Naive thymus-derived CD4-positive, alpha-beta T cell (primary cell): ENCODE data around the gene WFIKKN2. TPM values are rescaled to one million over a fixed set of nuclear protein-coding genes. Genes with fewer than 3 reads are reported as not detected.
A peak's percentile ranks its signal among the peaks of the same experiment; 100 is the strongest.

Experiments used
- ATAC-seq: fragments of 150-1000 bp; cut with Tn5 transposase; 2 replicates; pipeline ENCODE4 v1.10.0; 2021; ENCODE audit warnings: mild to moderate bottlenecking, moderate library complexity
- CTCF ChIA-PET: fragments of 350-600 bp; sonication (Branson Sonifier 250); formaldehyde crosslinking; loops from one replicate; lab custom pipeline; 2021; ENCODE audit warnings: antibody characterized with exemption; lab: Charles Lee
- POLR2A ChIA-PET: fragments of 350-600 bp; sonication (Branson Sonifier 250); formaldehyde crosslinking; loops from one replicate; lab custom pipeline; 2021; ENCODE audit warnings: antibody characterized with exemption, inconsistent platforms; lab: Charles Lee
- DNase-seq, 9 donors: peaks; one replicate each; pipeline versions ENCODE4 v3.0.0 to v3.0.0-alpha.2; 2020 to 2022; ENCODE audit warnings: mixed read lengths in 1 of 9
- H3K27ac ChIP-seq: one replicate; pipeline ENCODE4 v1.7.0; 2013; ENCODE audit warnings: mild to moderate bottlenecking, low read depth, low read length, moderate library complexity
- H3K27me3 ChIP-seq, 2 donors: one replicate each; pipeline ENCODE4 v1.7.0; 2013; ENCODE audit warnings: low read length in 2 of 2, mild to moderate bottlenecking in 2 of 2, moderate library complexity in 2 of 2; ENCODE audit not compliant: control insufficient read depth in 2 of 2, insufficient read depth in 2 of 2
- H3K36me3 ChIP-seq, 3 experiments: 1 replicate in 2 of 3; 2 replicates in 1 of 3; pipeline ENCODE4 v1.7.0; 2013; ENCODE audit warnings: low read length in 3 of 3, mild to moderate bottlenecking in 3 of 3, moderate library complexity in 1 of 3; ENCODE audit not compliant: insufficient read depth in 3 of 3, control insufficient read depth in 2 of 3
- H3K4me1 ChIP-seq, 2 donors: one replicate each; pipeline ENCODE4 v1.7.0; 2013; ENCODE audit warnings: low read length in 2 of 2, mild to moderate bottlenecking in 2 of 2, moderate library complexity in 1 of 2; ENCODE audit not compliant: control insufficient read depth in 2 of 2, insufficient read depth in 2 of 2
- H3K4me3 ChIP-seq: 2 replicates; pipeline ENCODE4 v1.7.0; 2013; ENCODE audit warnings: mild to moderate bottlenecking, low read length
- H3K9me3 ChIP-seq, 3 experiments: 1 replicate in 2 of 3; 2 replicates in 1 of 3; pipeline ENCODE4 v1.7.0; 2013; ENCODE audit warnings: low read length in 3 of 3; ENCODE audit not compliant: control insufficient read depth in 2 of 3
- H3K27ac Mint-ChIP-seq, 9 donors: one replicate each; pipeline ENCODE4 v1.8.0; 2020 to 2022; ENCODE audit warnings: mixed read lengths in 9 of 9, mild to moderate bottlenecking in 8 of 9, moderate library complexity in 5 of 9, inconsistent platforms in 2 of 9
- H3K27me3 Mint-ChIP-seq, 5 donors: one replicate each; pipeline ENCODE4 v1.8.0; 2021 to 2022; ENCODE audit warnings: mixed read lengths in 5 of 5, mild to moderate bottlenecking in 1 of 5
- H3K36me3 Mint-ChIP-seq, 5 donors: one replicate each; pipeline ENCODE4 v1.8.0; 2020 to 2022; ENCODE audit warnings: mixed read lengths in 5 of 5, mild to moderate bottlenecking in 3 of 5, inconsistent platforms in 1 of 5
- H3K4me1 Mint-ChIP-seq, 7 donors: one replicate each; pipeline ENCODE4 v1.8.0; 2020 to 2022; ENCODE audit warnings: mixed read lengths in 7 of 7, mild to moderate bottlenecking in 3 of 7, inconsistent platforms in 1 of 7
- H3K4me3 Mint-ChIP-seq, 10 donors: one replicate each; pipeline ENCODE4 v1.8.0; 2020 to 2022; ENCODE audit warnings: mild to moderate bottlenecking in 10 of 10, mixed read lengths in 10 of 10, moderate library complexity in 6 of 10, inconsistent platforms in 2 of 10
- H3K9me3 Mint-ChIP-seq, 11 donors: one replicate each; pipeline ENCODE4 v1.8.0; 2020 to 2022; ENCODE audit warnings: mixed read lengths in 11 of 11, mild to moderate bottlenecking in 4 of 11, inconsistent platforms in 1 of 11, moderate library complexity in 1 of 11
- intact Hi-C, 2 donors: fragments of 100-400 bp; cut with micrococcal nuclease; formaldehyde crosslinking; loops; one replicate each; pipeline ENCODE4 v1.15.1; 2023
- polyA plus RNA-seq, 2 donors: library from polyadenylated mRNA; unstranded; fragments of 300-500 nt; fragmentation: Illumina TruSeq; gene quantifications; one replicate each; pipeline ENCODE4 v1.2.3, GENCODE V29; 2021
- total RNA-seq, 6 experiments: library from RNA in 5 of 6; stranded (reverse) in 5 of 6; gene quantifications; 1 replicate in 5 of 6; 2 replicates in 1 of 6; pipeline ENCODE4 v1.2.3 and lab custom pipeline; 2021 to 2026

Gene WFIKKN2, protein sequence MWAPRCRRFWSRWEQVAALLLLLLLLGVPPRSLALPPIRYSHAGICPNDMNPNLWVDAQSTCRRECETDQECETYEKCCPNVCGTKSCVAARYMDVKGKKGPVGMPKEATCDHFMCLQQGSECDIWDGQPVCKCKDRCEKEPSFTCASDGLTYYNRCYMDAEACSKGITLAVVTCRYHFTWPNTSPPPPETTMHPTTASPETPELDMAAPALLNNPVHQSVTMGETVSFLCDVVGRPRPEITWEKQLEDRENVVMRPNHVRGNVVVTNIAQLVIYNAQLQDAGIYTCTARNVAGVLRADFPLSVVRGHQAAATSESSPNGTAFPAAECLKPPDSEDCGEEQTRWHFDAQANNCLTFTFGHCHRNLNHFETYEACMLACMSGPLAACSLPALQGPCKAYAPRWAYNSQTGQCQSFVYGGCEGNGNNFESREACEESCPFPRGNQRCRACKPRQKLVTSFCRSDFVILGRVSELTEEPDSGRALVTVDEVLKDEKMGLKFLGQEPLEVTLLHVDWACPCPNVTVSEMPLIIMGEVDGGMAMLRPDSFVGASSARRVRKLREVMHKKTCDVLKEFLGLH
- total RNA-seq (not detected), polyA plus RNA-seq (not detected), total RNA-seq (lab: John Stamatoyannopoulos, UW) (not detected)

DNA sequence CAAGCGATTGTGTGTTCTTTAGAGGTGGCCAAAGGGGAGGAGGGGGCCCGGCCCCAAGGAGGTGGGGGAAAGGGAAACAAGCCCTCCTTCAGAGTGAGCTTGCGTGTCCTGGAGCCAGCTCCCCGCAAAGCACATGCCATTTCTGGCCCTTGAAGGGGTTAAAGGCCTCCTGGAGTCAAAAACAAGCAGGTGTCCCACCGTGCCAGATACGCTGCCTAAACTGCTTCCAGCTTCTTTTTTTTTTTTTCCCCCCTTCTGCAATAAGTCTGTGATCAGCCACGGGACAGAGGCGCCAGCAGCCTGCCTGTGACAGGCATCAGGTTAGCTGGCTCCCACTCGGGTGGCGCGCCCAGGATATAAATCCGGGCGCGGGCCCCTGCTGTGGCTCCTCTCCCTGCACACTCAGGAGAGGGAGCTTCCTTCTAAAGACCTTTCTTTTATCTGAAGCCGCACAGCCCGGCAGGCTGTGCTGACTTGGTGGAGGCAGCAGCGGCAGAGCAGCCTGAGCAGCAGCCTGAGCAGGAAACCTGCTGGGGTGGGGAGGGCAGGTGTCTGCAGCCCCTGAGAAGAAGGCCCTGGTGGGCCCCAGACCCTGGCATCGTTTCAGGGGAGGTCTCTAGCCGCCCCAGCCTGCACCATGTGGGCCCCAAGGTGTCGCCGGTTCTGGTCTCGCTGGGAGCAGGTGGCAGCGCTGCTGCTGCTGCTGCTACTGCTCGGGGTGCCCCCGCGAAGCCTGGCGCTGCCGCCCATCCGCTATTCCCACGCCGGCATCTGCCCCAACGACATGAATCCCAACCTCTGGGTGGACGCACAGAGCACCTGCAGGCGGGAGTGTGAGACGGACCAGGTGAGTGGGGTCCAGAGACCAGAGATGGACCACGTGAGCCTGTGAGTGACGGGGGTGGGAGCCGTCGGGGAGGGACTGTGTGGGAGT is at the start of gene WFIKKN2:
Gene WFIKKN2, plus strand, starts transcription at position 286 of the 934 bp plus-strand sequence. Its CDS starts 352 bp downstream, at position 638.
- POLR2A ChIA-PET = no interaction called here
- H3K9me3 Mint-ChIP-seq = no peaks in the 10 kb centered on the region

DNA sequence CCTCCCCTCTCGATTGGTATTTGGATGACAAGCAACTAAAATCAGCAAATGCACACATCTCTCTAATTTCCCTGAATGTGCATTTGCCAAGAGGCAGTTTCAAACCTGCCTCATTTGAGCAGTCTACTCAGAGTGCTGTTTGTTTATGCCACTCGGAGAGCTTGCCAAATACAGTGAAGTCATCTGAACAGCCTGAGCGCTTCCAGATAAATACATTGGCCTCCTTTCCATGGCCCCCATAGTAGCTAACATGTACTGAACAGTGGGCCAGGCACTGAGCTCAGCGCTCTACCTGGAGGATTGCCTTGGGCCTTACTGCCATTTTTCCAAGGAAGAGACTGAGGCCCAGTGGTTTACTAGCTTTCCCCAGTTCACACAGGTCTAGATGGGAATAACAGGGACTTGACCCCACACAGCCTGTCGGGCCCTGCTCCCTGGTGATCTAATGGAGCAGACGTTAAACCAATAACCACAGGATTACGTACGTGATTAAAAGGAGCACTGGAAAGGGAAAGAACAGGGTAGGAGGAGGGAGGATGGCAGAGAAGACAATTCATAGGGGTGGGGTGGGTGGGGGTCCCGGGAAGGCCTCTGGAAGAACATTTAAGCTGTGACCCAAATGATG is 49.3 kb upstream of the WFIKKN2 start:
- Mint-ChIP-seq H3K27ac (no peak overlapping the region), H3K4me1 (peaks cover 8 to 17% (median 11%) of the 10 kb centered on the region in 7 donors), H3K36me3 (peaks cover 0 to 3% (median 0%) of the 10 kb centered on the region in 5 donors), H3K27me3 (peaks cover 0 to 32% (median 0%) of the 10 kb centered on the region in 5 donors), H3K4me3 (no peak overlapping the region), H3K9me3 (no peaks in the 10 kb centered on the region)
- ChIA-PET POLR2A (interaction anchor here (0.5 kb wide), 1 partner anchor 155 kb away, joined by 3 read pairs; no protein-coding TSS in a partner anchor), CTCF (interaction anchor here (0.7 to 5.1 kb wide), 2 partner anchors 65 to 163 kb away, joined by 3 to 18 read pairs; no protein-coding TSS in a partner anchor)
- Histone ChIP-seq H3K9me3 (no peaks in the 10 kb centered on the region), H3K36me3 (no peaks in the 10 kb centered on the region), H3K27ac (no peak overlapping the region), H3K27me3 (no peaks in the 10 kb centered on the region), H3K4me1 (no peaks in the 10 kb centered on the region), H3K4me3 (no peak overlapping the region)
- no peak for DNase-seq
- intact Hi-C loops = no loop called here
- no peak for ATAC-seq

More for the DNA sequence above, at the start of gene WFIKKN2:
- Mint-ChIP-seq H3K4me3 (no peak within 1 kb of the TSS), H3K27me3 (peaks cover 0 to 19% (median 10%) of the 10 kb centered on the region in 5 donors), H3K27ac (peak within 1 kb of the TSS in 1 of 9 donors; percentile 16), H3K36me3 (no peaks in the 10 kb centered on the region), H3K4me1 (peaks cover 0 to 4% (median 3%) of the 10 kb centered on the region in 7 donors)
- intact Hi-C loops = no loop called here
- CTCF ChIA-PET = no interaction called here
- H3K36me3 ChIP-seq = no peaks in the 10 kb centered on the region
- no peaks in the 10 kb centered on the region for H3K9me3 ChIP-seq
- no peaks in the 10 kb centered on the region for H3K4me1 ChIP-seq
- DNase-seq = no peak
- no peak within 1 kb of the TSS for H3K27ac ChIP-seq
- no peaks in the 10 kb centered on the region for H3K27me3 ChIP-seq
- no peak for ATAC-seq
- H3K4me3 ChIP-seq = no peak within 1 kb of the TSS

DNA sequence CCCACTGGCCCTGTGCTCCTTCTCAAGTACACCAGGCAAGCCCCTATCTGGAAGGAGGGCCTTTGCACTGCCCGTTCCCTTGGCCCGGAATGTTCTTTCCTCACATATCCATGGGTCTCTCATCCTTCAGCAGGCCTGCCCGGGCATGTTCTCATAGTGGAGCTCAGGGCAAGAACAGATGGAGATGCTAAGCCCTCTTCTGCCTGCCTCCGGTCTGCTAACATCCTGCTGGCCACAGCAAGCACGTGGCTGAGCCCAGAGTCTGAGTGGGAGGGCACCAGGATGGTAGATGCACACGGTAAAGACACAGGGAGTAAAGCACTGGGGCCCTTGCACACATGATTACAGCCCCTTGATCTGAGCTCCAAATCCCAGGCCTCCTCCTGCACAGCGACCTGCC is 48.3 kb upstream of the WFIKKN2 start:
- Mint-ChIP-seq H3K4me3 (no peak overlapping the region), H3K27ac (no peak overlapping the region), H3K27me3 (peaks cover 0 to 31% (median 0%) of the 10 kb centered on the region in 5 donors), H3K4me1 (peaks cover 5 to 13% (median 10%) of the 10 kb centered on the region in 7 donors), H3K36me3 (peaks cover 0 to 3% (median 0%) of the 10 kb centered on the region in 5 donors), H3K9me3 (no peaks in the 10 kb centered on the region)
- DNase-seq (no peak), ATAC-seq (no peak)
- ChIA-PET CTCF (no interaction called here), POLR2A (interaction anchor here (0.5 kb wide), 1 partner anchor 156 kb away, joined by 3 read pairs; no protein-coding TSS in a partner anchor)
- no peaks in the 10 kb centered on the region for H3K36me3 ChIP-seq
- no peaks in the 10 kb centered on the region for H3K9me3 ChIP-seq
- H3K27ac ChIP-seq = no peak overlapping the region
- H3K4me1 ChIP-seq = no peaks in the 10 kb centered on the region
- no peaks in the 10 kb centered on the region for H3K27me3 ChIP-seq
- no peak overlapping the region for H3K4me3 ChIP-seq
- intact Hi-C loops = no loop called here

DNA sequence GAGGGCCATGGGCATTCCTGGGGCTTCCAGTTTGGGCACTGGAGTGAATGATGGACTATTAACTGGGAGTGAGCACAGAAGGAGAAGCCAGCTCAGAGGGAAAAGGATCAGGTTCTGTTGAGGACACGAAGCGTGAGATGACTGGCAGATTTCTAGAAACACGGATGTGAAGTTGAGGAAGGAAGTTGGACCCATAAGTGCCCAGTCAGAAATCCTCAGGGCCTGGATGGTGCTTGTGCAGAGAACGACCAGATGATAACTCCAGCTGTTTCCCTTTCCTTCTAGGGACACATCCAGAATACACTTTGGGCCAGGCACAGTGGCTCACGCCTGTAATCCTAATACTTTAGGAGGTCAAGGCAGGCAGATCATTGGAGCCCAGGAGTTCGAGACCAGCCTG is 44.8 kb upstream of the WFIKKN2 start:
- Mint-ChIP-seq H3K4me1 (peaks cover 0 to 8% (median 0%) of the 10 kb centered on the region in 7 donors), H3K9me3 (peaks cover 0 to 1% (median 0%) of the 10 kb centered on the region in 11 donors), H3K4me3 (no peak overlapping the region), H3K36me3 (no peaks in the 10 kb centered on the region), H3K27ac (peak overlapping the region in 1 of 9 donors; percentile 15), H3K27me3 (peaks cover 0 to 20% (median 0%) of the 10 kb centered on the region in 5 donors)
- H3K4me1 ChIP-seq = no peaks in the 10 kb centered on the region
- no peaks in the 10 kb centered on the region for H3K27me3 ChIP-seq
- no peaks in the 10 kb centered on the region for H3K9me3 ChIP-seq
- intact Hi-C loops = no loop called here
- ATAC-seq (no peak), DNase-seq (no peak)
- H3K4me3 ChIP-seq = no peak overlapping the region
- H3K27ac ChIP-seq = no peak overlapping the region
- ChIA-PET CTCF (no interaction called here), POLR2A (no interaction called here)
- H3K36me3 ChIP-seq = no peaks in the 10 kb centered on the region

DNA sequence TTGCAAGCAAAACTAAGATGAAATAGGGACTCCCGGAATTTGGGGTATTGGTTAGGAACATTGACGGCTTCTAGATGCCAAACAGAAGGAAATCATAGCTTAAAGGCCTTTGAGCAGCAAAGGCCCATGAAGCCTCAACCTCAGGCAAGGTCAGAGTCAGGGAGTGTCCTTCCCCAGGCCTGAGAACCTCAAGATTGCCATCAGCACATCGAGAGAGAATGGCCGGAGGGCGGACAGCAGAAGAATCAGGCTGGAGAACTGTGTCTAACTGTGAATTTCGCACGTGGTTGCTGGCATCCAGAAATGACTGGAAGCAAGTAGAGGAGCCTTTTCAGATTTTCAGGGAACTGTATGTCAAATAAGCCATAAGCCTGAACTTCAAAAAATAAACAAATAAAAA is 43.3 kb upstream of the WFIKKN2 start:
- Histone ChIP-seq H3K27ac (no peak overlapping the region), H3K4me1 (no peaks in the 10 kb centered on the region), H3K4me3 (no peak overlapping the region), H3K27me3 (no peaks in the 10 kb centered on the region), H3K36me3 (no peaks in the 10 kb centered on the region), H3K9me3 (no peaks in the 10 kb centered on the region)
- peaks cover 0 to 8% (median 0%) of the 10 kb centered on the region in 7 donors for H3K4me1 Mint-ChIP-seq
- H3K9me3 Mint-ChIP-seq = peaks cover 0 to 1% (median 0%) of the 10 kb centered on the region in 11 donors
- ChIA-PET CTCF (no interaction called here), POLR2A (no interaction called here)
- H3K27me3 Mint-ChIP-seq = peaks cover 0 to 18% (median 0%) of the 10 kb centered on the region in 5 donors
- H3K4me3 Mint-ChIP-seq = no peak overlapping the region
- H3K36me3 Mint-ChIP-seq = no peaks in the 10 kb centered on the region
- ATAC-seq (no peak), DNase-seq (no peak)
- intact Hi-C loops = no loop called here
- no peak overlapping the region for H3K27ac Mint-ChIP-seq

DNA sequence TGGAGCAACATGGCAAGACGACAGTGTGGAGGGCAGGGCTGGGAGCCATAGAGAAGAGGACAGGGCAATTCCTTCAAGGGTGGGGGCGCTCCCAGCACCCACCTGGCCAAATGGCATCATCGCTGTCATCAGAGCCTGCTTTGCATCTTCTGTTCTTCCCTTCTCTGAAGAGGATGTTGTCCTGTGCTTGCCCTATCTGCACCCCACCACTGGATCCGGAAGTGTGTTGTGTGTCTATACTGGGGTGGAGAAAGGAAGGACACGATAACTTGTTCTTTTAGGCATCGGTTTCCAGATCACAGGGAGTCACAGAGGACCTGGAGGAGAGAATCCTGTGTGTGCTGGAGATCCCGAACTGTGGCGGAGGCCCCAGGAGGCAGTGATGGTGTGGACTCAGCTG is 42.4 kb upstream of the WFIKKN2 start:
- POLR2A ChIA-PET = no interaction called here

More for the DNA sequence above, 42.4 kb upstream of the WFIKKN2 start:
- H3K36me3 Mint-ChIP-seq = no peaks in the 10 kb centered on the region
- H3K9me3 Mint-ChIP-seq = peaks cover 0 to 1% (median 0%) of the 10 kb centered on the region in 11 donors
- H3K27me3 ChIP-seq = no peaks in the 10 kb centered on the region
- H3K4me3 Mint-ChIP-seq = no peak overlapping the region
- H3K36me3 ChIP-seq = no peaks in the 10 kb centered on the region
- ATAC-seq (peak; percentile 47), DNase-seq (no peak)
- peaks cover 0 to 16% (median 0%) of the 10 kb centered on the region in 5 donors for H3K27me3 Mint-ChIP-seq
- no peaks in the 10 kb centered on the region for H3K4me1 ChIP-seq
- peaks cover 0 to 8% (median 0%) of the 10 kb centered on the region in 7 donors for H3K4me1 Mint-ChIP-seq
- no peak overlapping the region for H3K4me3 ChIP-seq
- no peak overlapping the region for H3K27ac Mint-ChIP-seq
- CTCF ChIA-PET = no interaction called here
- H3K27ac ChIP-seq = no peak overlapping the region
- H3K9me3 ChIP-seq = no peaks in the 10 kb centered on the region
- intact Hi-C loops = no loop called here
